GM23338 (cell line): ENCODE measurements around the gene TINAGL1.

ENCODE experiments used
- CREB1 ChIP-seq: fragments of 250-450 bp; sonication (Bioruptor Pico); IDR thresholded peaks from 2 replicates; pipeline ENCODE4 v1.5.0; 2020; ENCODE audit warnings: low read depth, mild to moderate bottlenecking, moderate library complexity
- CTCF ChIP-seq, 2 experiments: fragments of 200-600 bp in 1 of 2; sonication (generic) in 1 of 2; conservative IDR thresholded peaks; 2 replicates each; pipeline versions ENCODE4 v1.5.1 to v1.6.1; 2016 to 2017; ENCODE audit warnings: antibody characterized with exemption in 2 of 2, low read depth in 2 of 2, mild to moderate bottlenecking in 2 of 2, moderate library complexity in 1 of 2
- EZH2phosphoT487 ChIP-seq: fragments of 200-600 bp; sonication (generic); IDR thresholded peaks from one replicate; pipeline ENCODE4 v1.8.1; 2018; ENCODE audit warnings: antibody characterized with exemption; ENCODE audit not compliant: unreplicated experiment
- POLR2AphosphoS5 ChIP-seq: IDR thresholded peaks from 2 replicates; pipeline ENCODE4 v1.6.1; 2016; ENCODE audit warnings: antibody characterized with exemption, low read depth
- ZNF114 ChIP-seq: fragments of 250-450 bp; sonication (Bioruptor Pico); IDR thresholded peaks from 2 replicates; pipeline ENCODE4 v1.5.0; 2020; ENCODE audit warnings: mild to moderate bottlenecking, moderate library complexity
- ZNF331 ChIP-seq: fragments of 250-450 bp; sonication (Bioruptor Pico); IDR thresholded peaks from 2 replicates; pipeline ENCODE4 v1.5.0; 2020; ENCODE audit warnings: low read depth, mild to moderate bottlenecking, moderate library complexity
- TF ChIP-seq, protein P1 (sequence below): IDR thresholded peaks from one replicate; pipeline ENCODE4 v1.6.1; 2018; ENCODE audit warnings: antibody characterized with exemption; ENCODE audit not compliant: unreplicated experiment

- TF ChIP-seq CTCF (conservative IDR thresholded peaks at IDR 0.05; ENCODE audit: low read depth in 2 of 2) = no peak
- TF ChIP-seq POLR2AphosphoS5 = no peak
- TF ChIP-seq ZNF331 (CRISPR knock-in tag) = no peak
- no peak for TF ChIP-seq EZH2phosphoT487
- no peak for TF ChIP-seq ZNF114 (CRISPR knock-in tag)
- TF ChIP-seq, protein P1, sequence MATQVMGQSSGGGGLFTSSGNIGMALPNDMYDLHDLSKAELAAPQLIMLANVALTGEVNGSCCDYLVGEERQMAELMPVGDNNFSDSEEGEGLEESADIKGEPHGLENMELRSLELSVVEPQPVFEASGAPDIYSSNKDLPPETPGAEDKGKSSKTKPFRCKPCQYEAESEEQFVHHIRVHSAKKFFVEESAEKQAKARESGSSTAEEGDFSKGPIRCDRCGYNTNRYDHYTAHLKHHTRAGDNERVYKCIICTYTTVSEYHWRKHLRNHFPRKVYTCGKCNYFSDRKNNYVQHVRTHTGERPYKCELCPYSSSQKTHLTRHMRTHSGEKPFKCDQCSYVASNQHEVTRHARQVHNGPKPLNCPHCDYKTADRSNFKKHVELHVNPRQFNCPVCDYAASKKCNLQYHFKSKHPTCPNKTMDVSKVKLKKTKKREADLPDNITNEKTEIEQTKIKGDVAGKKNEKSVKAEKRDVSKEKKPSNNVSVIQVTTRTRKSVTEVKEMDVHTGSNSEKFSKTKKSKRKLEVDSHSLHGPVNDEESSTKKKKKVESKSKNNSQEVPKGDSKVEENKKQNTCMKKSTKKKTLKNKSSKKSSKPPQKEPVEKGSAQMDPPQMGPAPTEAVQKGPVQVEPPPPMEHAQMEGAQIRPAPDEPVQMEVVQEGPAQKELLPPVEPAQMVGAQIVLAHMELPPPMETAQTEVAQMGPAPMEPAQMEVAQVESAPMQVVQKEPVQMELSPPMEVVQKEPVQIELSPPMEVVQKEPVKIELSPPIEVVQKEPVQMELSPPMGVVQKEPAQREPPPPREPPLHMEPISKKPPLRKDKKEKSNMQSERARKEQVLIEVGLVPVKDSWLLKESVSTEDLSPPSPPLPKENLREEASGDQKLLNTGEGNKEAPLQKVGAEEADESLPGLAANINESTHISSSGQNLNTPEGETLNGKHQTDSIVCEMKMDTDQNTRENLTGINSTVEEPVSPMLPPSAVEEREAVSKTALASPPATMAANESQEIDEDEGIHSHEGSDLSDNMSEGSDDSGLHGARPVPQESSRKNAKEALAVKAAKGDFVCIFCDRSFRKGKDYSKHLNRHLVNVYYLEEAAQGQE = no peak
- no peak for TF ChIP-seq CREB1 (CRISPR knock-in tag)
Measured at GRCh38 chr1:31529999-31530684, 46.2 kb upstream of the TINAGL1 start.
